ENCODE data around the gene PRDM12. TPM values are rescaled to one million over a fixed set of nuclear protein-coding genes. Genes with fewer than 3 reads are reported as not detected.
A peak's percentile ranks its signal among the peaks of the same experiment; 100 is the strongest.

Gene PRDM12
- total RNA-seq, 1 donor from 2014 or later, result not detected

DNA sequence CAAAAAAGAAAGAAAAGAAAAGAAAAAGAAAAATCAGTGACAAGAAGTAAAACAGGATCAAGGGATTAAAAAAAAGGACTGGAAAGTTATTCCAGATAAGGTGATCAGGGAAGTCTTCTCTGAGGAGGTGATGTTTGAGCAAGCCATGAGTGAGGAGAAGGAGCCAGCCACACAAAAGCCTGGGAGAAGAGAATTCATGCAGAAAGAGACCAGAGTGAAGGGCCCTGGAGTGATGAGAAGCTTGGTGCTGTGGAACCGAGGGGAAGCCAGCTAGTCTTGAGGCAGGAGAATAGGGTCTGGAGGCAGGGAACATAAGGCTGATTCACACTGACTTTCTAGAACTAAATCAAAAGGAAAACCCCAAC, 25.2 kb downstream of the PRDM12 start:
- DNase-seq (ENCODE audit: low read depth), result no peak

GRCh38 chr9:130689937-130690700, 25.7 kb downstream of the PRDM12 start:
- DNase-seq (ENCODE audit: low read depth), result peak; percentile 98

DNA sequence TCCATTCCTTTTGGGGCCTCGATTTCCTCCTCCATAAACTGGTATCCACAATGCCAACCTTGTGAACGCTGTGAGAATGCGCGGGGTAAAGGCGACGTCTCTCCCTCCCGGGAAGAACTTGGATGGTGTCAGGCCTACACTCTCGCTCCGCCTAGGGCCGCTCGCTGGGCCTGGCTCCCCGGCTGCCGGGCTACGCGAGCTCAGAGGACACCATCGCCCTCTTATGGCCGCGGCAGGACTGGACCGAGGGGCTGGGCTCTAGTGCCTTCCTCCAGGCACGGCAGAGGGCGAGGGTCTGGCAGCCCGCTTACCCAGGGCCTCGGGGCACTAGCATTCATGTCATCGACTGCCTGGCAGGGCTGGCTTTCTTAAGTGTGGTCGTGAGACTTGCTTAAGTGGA, 27.9 kb downstream of the PRDM12 start:
- DNase-seq (ENCODE audit: low read depth), result no peak

- no peak for DNase-seq (ENCODE audit: low read depth)
These were observed 28.7 kb downstream of the PRDM12 start for GRCh38 chr9:130693101-130693425.

DNA sequence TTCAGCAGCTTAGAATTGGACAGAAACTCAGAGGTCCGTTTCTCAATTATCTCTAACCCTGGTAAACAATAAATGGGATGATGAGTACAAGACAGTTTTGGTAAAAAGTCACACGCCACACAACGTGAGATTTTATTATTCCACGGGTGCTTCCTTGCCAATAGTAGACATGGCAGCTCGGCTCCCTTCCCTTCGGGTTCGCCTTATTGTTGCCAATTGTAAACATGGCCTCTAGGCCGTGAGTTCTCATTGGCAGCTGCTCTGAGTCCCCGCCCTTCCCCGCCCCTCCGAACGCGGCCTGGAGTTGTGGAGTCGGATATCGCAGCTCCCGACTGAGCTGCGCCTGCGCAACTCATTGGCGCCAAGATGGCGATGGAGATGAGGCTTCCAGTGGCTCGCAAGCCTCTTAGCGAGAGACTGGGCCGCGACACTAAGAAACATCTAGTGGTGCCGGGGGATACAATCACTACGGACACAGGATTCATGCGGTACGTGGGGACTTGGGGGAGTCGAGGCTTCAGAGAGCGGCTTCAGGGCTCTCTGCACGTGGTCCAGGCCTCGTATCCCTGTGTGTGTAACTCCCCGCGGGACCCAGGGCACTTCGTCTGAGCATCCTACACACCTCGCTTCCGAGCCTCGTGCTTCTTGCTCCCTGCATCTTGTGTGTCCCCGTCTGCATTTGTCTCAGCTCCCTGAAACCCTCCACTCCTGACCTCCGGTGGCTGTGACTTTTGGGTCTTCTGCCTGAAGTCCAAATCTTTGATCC, 29.2 kb downstream of the PRDM12 start, which contains the start of gene EXOSC2:
Gene EXOSC2 (plus strand): TSS at position 355 of the 766 bp plus-strand sequence. CDS start 12 bp downstream, at position 367.
- DNase-seq (ENCODE audit: low read depth), result peak; percentile 99

DNA sequence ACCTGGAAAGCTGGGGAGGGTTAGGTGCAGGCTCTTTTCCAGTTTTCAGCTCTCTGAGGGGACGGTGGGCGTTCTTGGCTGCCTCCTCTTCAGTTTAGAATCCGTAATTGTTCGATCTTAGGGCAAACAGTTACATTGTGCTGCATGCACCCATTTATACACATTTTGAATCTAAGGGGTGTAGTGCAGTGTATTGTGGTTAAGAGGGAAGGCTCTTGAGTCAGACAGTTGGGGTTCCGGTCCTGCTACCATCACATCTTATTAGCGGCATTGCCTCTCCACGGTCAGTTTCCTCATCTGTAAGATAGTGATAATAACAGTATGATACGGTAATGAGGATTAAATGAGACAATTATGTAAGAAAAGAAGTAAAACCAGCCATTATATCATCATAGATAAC, 29.8 kb downstream of the PRDM12 start:
- DNase-seq (ENCODE audit: low read depth), result no peak

- no peak for DNase-seq (ENCODE audit: low read depth)
These were observed 31.8 kb downstream of the PRDM12 start for GRCh38 chr9:130696139-130696650.

- no peak for DNase-seq (ENCODE audit: low read depth)
These were observed 32.6 kb downstream of the PRDM12 start for GRCh38 chr9:130696996-130697395.

GRCh38 chr9:130698514-130698913, 34.1 kb downstream of the PRDM12 start:
- DNase-seq (ENCODE audit: low read depth), result no peak

- no peak for DNase-seq (ENCODE audit: low read depth)
These were observed 34.7 kb downstream of the PRDM12 start for GRCh38 chr9:130699047-130699446.

GRCh38 chr9:130701059-130702022, 36.9 kb downstream of the PRDM12 start:
- peak; percentile 87 for DNase-seq (ENCODE audit: low read depth)

DNA sequence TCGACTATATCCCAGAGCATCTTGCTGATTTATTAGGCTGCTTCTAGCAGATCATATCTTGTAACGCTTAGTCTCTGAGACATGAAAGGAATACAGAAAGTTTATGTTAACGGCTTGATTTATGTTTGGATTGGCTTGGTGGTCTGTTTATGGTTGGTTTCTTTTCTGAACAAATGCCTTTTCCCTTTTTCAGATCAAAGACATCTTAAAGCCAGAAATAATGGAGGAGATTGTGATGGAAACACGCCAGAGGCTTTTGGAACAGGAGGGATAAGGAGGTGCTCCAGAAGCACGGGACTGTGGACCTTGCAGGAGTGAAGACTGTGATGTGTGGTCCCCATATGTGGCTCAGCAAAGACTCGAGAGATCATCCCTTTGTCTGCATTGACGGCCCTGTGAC, 39.1 kb downstream of the PRDM12 start:
- no peak for DNase-seq (ENCODE audit: low read depth)

DNA sequence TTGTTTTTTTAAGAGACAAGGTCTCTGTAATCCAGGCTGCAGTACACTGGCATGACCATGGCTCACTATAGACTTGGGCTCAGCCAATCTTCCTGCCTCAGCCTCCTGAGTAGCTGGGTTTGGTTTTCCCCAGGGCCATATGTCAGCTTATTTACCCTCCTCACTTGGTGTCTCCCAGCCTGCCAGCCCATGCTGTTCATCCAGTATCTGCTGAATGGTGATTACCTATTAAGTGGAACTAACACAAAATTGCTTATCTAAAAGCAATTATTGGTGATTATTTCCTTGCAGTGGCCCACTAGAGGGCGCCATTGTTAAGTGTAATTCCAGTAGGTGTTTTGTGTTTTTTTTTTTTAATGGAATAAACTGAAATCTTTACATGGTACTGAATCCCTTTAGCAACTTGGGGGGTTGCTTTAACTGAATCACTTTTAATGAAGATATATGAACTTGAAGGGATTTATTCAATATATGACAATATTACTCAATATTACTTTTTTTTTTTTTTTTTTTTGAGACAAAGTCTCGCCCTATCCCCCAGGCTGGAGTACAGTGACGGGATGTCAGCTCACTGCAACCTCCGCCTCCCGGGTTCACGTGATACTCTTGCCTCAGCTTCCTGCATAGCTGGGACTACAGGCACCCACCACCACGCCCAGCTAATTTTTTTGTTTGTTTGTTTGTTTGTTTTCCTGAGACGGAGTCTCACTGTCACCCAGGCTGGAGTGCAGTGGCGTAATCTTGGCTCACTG, 43.0 kb downstream of the PRDM12 start:
- peak; percentile 65 for DNase-seq (ENCODE audit: low read depth)

GRCh38 chr9:130710822-130711352, 46.5 kb downstream of the PRDM12 start:
- no peak for DNase-seq (ENCODE audit: low read depth)

GRCh38 chr9:130711469-130711868, 47.1 kb downstream of the PRDM12 start:
- no peak for DNase-seq (ENCODE audit: low read depth)

DNA sequence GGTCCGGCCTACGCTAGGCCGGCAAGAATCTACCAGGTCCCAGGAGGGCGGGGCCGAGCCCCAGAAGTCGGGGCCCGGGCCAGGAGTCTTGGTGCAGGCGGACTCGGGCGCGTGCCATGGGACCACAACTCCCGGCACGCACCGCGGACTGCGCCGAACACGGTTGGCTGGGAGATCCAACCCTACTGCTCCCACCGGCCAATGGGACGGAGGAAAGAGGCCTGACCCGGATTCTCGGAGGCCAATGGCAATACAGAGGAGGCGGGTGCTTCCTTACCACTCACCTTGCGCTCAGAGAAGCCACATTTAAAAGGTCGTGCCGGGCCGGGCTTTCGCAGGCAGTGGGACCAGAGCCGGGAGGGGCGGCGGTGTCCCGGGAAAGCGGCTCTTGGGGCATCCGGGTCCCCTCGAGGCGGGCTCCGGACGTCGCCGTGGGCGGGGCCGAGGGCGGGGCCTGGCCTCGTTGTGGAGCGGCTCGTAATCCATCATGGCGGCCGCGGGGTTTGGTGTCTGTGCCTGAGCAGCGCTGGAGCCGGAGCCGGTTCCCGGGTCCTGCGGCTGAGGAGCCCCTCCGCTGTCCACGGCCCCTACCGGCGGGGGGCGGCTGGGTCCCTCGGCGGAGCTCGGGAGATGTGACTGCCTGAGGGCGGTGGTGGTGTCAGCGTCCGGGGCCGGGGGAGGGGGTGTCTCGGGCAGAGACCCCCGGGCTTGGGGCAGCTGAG, 48.3 kb downstream of the PRDM12 start:
- DNase-seq (ENCODE audit: low read depth), result peak; percentile 99

- DNase-seq (ENCODE audit: low read depth), result peak; percentile 30
These were observed 49.0 kb downstream of the PRDM12 start for GRCh38 chr9:130713286-130713960.

- no peak for DNase-seq (ENCODE audit: low read depth)
These were observed 50.3 kb downstream of the PRDM12 start for GRCh38 chr9:130714586-130715110.

DNA sequence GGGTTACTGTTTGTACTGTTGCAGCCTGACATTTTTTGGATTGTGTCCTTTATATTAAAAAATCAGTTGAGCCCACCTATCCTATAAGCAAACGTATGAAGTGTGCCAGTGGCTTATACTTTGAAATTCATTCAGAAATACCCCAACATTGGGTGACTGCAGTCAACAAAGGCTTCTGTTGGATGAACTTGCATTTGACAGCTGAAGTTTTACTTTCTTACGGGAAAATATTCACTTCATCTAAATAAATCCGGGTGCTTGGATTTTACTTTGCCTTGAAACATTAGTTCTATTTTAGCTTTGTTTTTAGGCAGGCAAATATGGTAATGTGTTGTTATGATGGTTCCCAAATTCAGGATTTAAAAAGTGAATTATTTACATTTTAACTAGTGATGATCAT, 50.9 kb downstream of the PRDM12 start:
- DNase-seq (ENCODE audit: low read depth), result no peak

Measured in myocyte (in vitro differentiated cells).